Chondrocyte (in vitro differentiated cells): ENCODE data around the gene TYSND1. TPM values are rescaled to one million over a fixed set of nuclear protein-coding genes. Genes with fewer than 3 reads are reported as not detected.
"Not testable (repeated sequence)": the region's sequence is repeated elsewhere in the genome, so short reads cannot be mapped to it uniquely, and the experiment has no call there.

ENCODE experiments used
- DNase-seq: peaks from one replicate; pipeline ENCODE4 v3.0.0; 2021; ENCODE audit warnings: mixed read lengths, low spot score
- H3K27ac Mint-ChIP-seq: one replicate; pipeline ENCODE4 v1.8.0; 2021; ENCODE audit warnings: mild to moderate bottlenecking, moderate library complexity, mixed read lengths; ENCODE audit not compliant: unreplicated experiment
- H3K27me3 Mint-ChIP-seq: 2 replicates; pipeline ENCODE4 v1.8.0; 2021; ENCODE audit warnings: low read depth, mixed read lengths
- H3K36me3 Mint-ChIP-seq: 2 replicates; pipeline ENCODE4 v1.8.0; 2021; ENCODE audit warnings: low read depth, mixed read lengths
- H3K4me1 Mint-ChIP-seq: 2 replicates; pipeline ENCODE4 v1.8.0; 2021; ENCODE audit warnings: low read depth, mild to moderate bottlenecking, mixed read lengths
- H3K4me3 Mint-ChIP-seq: one replicate; pipeline ENCODE4 v1.8.0; 2021; ENCODE audit warnings: mild to moderate bottlenecking, moderate library complexity, mixed read lengths; ENCODE audit not compliant: unreplicated experiment
- H3K9me3 Mint-ChIP-seq: 2 replicates; pipeline ENCODE4 v1.8.0; 2021; ENCODE audit warnings: low read depth, mixed read lengths
- total RNA-seq: library from RNA; stranded (reverse); gene quantifications from 3 replicates; pipeline ENCODE4 v1.2.1, GENCODE V29; 2021
- TF ChIP-seq, protein P1 (sequence below): fragments of 200-600 bp; sonication (generic); IDR thresholded peaks from 2 replicates; pipeline ENCODE4 v1.5.0; 2021; ENCODE audit warnings: antibody characterized with exemption, mild to moderate bottlenecking, moderate library complexity

Gene TYSND1
- total RNA-seq, 1 donor from 2014 or later = 9.4 TPM

DNA sequence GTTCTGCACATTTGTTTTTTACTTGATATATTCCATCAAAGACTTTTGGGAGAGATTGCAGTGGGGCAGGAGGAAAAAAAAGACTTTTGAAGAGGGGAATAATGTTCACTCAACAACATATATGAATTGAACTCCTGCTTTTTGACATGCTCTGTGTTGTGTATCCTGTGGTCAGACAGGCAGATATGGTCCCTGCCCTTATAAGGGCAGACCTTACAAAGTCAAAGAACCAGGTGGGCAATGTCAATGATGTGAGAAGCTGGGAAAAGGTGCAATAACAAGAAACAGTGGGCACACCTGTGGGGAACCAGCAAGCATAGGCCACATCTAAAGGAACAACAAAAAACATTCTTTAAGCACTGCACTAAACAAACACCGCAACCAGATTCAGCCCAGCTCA is 22.1 kb downstream of the TYSND1 start:
- Mint-ChIP-seq H3K9me3 (no peaks in the 10 kb centered on the region), H3K27me3 (no peaks in the 10 kb centered on the region), H3K36me3 (peaks cover 6% of the 10 kb centered on the region), H3K27ac (no peak overlapping the region), H3K4me1 (no peaks in the 10 kb centered on the region), H3K4me3 (no peak overlapping the region)
- TF ChIP-seq, protein P1, sequence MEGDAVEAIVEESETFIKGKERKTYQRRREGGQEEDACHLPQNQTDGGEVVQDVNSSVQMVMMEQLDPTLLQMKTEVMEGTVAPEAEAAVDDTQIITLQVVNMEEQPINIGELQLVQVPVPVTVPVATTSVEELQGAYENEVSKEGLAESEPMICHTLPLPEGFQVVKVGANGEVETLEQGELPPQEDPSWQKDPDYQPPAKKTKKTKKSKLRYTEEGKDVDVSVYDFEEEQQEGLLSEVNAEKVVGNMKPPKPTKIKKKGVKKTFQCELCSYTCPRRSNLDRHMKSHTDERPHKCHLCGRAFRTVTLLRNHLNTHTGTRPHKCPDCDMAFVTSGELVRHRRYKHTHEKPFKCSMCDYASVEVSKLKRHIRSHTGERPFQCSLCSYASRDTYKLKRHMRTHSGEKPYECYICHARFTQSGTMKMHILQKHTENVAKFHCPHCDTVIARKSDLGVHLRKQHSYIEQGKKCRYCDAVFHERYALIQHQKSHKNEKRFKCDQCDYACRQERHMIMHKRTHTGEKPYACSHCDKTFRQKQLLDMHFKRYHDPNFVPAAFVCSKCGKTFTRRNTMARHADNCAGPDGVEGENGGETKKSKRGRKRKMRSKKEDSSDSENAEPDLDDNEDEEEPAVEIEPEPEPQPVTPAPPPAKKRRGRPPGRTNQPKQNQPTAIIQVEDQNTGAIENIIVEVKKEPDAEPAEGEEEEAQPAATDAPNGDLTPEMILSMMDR = no peak
- no peak for DNase-seq

DNA sequence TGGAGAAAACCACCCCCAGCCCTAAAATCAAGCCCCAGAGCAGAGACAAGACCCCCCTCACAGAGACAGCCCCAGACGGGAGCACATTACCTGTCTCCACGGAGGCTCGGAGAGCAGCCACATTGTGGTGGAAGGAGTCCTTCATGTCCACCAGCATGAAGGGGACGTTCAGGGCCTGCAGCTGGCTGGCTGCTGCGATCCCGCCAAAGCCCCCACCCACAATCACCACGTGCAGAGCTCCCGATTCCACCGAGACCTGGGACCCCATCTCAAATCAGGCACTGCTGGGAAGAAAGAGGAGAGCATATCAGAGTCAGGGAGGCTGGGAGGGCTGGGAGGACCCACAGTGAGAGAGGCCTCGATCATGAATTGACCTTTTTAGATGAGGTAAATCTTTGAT is 22.7 kb downstream of the TYSND1 start:
- DNase-seq = no peak
- Mint-ChIP-seq H3K27ac (no peak overlapping the region), H3K27me3 (no peaks in the 10 kb centered on the region), H3K9me3 (no peaks in the 10 kb centered on the region), H3K4me3 (no peak overlapping the region), H3K36me3 (peaks cover 9% of the 10 kb centered on the region), H3K4me1 (no peaks in the 10 kb centered on the region)
- TF ChIP-seq, protein P1 = no peak

DNA sequence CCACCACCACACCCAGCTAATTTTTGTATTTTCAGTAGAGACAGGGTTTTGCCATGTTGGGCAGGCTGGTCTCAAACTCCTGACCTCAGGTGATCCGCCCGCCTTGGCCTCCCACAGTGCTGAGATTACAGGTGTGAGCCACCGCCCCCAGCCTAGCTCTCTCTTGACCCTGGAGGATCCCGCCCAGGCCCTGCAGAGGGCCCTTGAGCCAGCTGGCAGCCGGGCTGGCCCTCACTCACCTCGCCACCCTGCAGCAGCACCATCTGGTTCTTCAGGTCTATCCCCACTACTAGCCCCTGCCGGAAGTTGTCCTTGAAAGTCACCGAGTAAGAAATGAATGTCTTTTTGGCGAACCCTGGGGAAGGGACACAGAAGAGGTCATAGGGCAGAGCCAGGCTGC is 23.3 kb downstream of the TYSND1 start:
- H3K27ac Mint-ChIP-seq, H3K36me3 Mint-ChIP-seq, H3K9me3 Mint-ChIP-seq, DNase-seq, H3K27me3 Mint-ChIP-seq, H3K4me3 Mint-ChIP-seq, H3K4me1 Mint-ChIP-seq: not testable (repeated sequence)

DNA sequence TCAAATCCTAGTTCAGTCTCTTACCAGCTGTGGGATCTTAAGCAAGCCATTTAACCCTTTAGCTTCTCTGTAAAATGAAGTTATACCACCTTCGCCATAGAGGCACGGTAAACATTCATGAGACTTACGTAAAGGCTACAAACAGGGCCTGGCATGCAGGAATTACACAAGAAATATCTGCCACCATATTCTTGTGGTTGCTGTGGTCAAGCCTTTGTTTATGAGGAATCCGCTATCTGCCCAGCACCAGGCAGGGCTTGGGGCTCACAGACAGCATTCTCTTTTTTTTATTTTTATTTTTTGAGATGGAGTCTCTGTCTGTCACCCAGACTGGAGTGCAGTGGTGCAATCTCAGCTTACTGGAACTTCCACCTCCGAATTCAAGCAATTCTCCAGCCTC is 23.8 kb downstream of the TYSND1 start:
- Mint-ChIP-seq H3K4me3 (no peak overlapping the region), H3K36me3 (peaks cover 9% of the 10 kb centered on the region), H3K4me1 (no peaks in the 10 kb centered on the region), H3K9me3 (no peaks in the 10 kb centered on the region), H3K27me3 (no peaks in the 10 kb centered on the region), H3K27ac (no peak overlapping the region)
- no peak for DNase-seq
- TF ChIP-seq, protein P1 = no peak

DNA sequence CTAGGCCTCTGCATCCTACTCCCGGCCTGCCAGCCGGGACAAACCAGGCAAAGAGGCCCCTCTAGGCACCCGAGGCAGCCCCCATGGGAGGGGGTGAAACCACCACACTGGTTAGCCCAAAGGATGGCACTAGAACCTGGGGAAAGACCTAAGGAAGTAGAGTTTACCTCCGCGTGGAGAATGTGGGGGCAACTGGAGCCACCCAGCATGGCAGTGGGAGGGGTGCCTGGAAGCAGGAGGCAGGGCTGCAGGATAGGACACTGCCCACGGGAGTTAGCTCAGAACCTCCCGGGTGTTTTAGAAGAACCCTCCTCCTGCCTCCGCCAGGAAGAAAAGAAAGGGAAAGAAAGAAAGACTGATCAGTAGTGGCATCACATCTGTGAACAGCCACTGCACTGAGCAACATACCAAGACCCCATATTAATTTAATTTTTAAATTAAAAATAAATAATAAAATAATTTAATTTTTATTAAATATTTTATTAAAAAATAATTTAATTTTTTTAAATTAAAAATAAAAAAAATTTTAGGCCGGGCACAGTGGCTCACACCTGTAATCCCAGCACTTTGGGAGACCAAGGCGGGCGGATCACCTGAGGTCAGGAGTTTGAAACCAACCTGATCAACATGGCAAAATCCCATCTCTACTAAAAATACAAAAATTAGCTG is 25.1 kb downstream of the TYSND1 start:
- TF ChIP-seq, protein P1 = no peak
- Mint-ChIP-seq H3K4me3 (no peak overlapping the region), H3K4me1 (no peaks in the 10 kb centered on the region), H3K36me3 (peaks cover 9% of the 10 kb centered on the region), H3K27me3 (no peaks in the 10 kb centered on the region), H3K9me3 (no peaks in the 10 kb centered on the region), H3K27ac (no peak overlapping the region)
- DNase-seq = no peak

DNA sequence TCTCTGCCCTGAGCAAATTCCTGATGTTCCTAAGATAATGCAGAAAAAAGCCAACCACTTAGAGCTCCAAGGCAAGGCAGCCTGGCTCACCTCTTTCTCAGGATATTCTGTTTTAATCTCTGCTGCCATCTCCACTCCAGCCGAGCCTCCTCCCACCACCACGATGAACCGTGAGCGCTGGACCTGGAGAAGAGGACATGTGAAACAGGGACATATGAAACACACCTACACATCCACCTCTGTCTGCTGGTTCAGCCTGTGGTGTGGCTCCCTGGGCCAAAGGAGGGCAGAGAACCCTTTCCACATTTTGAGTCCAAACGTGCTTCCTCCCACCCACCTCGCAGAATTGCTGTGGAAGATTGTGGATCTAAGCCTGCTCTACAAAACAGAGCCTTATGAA is 26.1 kb downstream of the TYSND1 start:
- H3K9me3 Mint-ChIP-seq = no peaks in the 10 kb centered on the region
- TF ChIP-seq, protein P1 = no peak
- H3K27ac Mint-ChIP-seq = no peak overlapping the region
- H3K27me3 Mint-ChIP-seq = no peaks in the 10 kb centered on the region
- DNase-seq = no peak
- H3K36me3 Mint-ChIP-seq = peaks cover 9% of the 10 kb centered on the region
- no peak overlapping the region for H3K4me3 Mint-ChIP-seq
- no peaks in the 10 kb centered on the region for H3K4me1 Mint-ChIP-seq
